NCI-H187 treated with DMSO at 0.1 percent for 48 hours (cell line): ENCODE data around the gene OLFML2B.

ENCODE experiments used
- DNase-seq: peaks from one replicate; lab custom pipeline; 2025; lab: John Stamatoyannopoulos, UW

Gene OLFML2B

GRCh38 chr1:161978011-161978790 is 45.5 kb downstream of the OLFML2B start:
- DNase-seq, result no peak

GRCh38 chr1:161973924-161974845 is 49.5 kb downstream of the OLFML2B start:
- no peak for DNase-seq

GRCh38 chr1:161972828-161973227 is 50.8 kb downstream of the OLFML2B start:
- DNase-seq, result no peak

GRCh38 chr1:161970633-161971032 is 53.0 kb downstream of the OLFML2B start:
- DNase-seq, result no peak

- no peak for DNase-seq
Measured at GRCh38 chr1:161970036-161970435, 53.6 kb downstream of the OLFML2B start.

- DNase-seq, result no peak
Measured at GRCh38 chr1:161966067-161966466, 57.6 kb downstream of the OLFML2B start.

- DNase-seq, result no peak
Measured at GRCh38 chr1:161962091-161962887, 61.4 kb downstream of the OLFML2B start.

- DNase-seq, result no peak
Measured at GRCh38 chr1:161958425-161958824, 65.2 kb downstream of the OLFML2B start.

GRCh38 chr1:161956930-161957329 is 66.7 kb downstream of the OLFML2B start:
- DNase-seq, result no peak

GRCh38 chr1:161956097-161956496 is 67.6 kb downstream of the OLFML2B start:
- no peak for DNase-seq

GRCh38 chr1:161955606-161956005 is 68.1 kb downstream of the OLFML2B start:
- no peak for DNase-seq

GRCh38 chr1:161954466-161954865 is 69.2 kb downstream of the OLFML2B start:
- no peak for DNase-seq

GRCh38 chr1:161954050-161954449 is 69.6 kb downstream of the OLFML2B start:
- DNase-seq, result no peak

- DNase-seq, result no peak
Measured at GRCh38 chr1:161953256-161953920, 70.3 kb downstream of the OLFML2B start.

- DNase-seq, result no peak
Measured at GRCh38 chr1:161952607-161953172, 71.0 kb downstream of the OLFML2B start.

- no peak for DNase-seq
Measured at GRCh38 chr1:161951646-161952045, 72.0 kb downstream of the OLFML2B start.

GRCh38 chr1:161950377-161950776 is 73.3 kb downstream of the OLFML2B start:
- DNase-seq, result no peak

- DNase-seq, result no peak
Measured at GRCh38 chr1:161949548-161949947, 74.1 kb downstream of the OLFML2B start.

GRCh38 chr1:161948435-161948834 is 75.2 kb downstream of the OLFML2B start:
- DNase-seq, result no peak

- DNase-seq, result no peak
Measured at GRCh38 chr1:161946071-161946987, 77.3 kb downstream of the OLFML2B start.
